ENCODE results near the gene TKT.
"Not testable (repeated sequence)": the region's sequence is repeated elsewhere in the genome, so short reads cannot be mapped to it uniquely, and the experiment has no call there.

TKT gene

GRCh38 chr3:53278667-53279066, 22.8 kb upstream of the TKT start:
- Mint-ChIP-seq H3K36me3 (ENCODE audit: low read depth) (peaks cover 6% of the 10 kb centered on the region), H3K4me3 (no peak overlapping the region), H3K27me3 (ENCODE audit: low read depth) (no peaks in the 10 kb centered on the region), H3K9me3 (no peaks in the 10 kb centered on the region), H3K4me1 (no peaks in the 10 kb centered on the region), H3K27ac (no peak overlapping the region)
- no peak for TF ChIP-seq CTCF (IDR thresholded peaks at IDR 0.05; ENCODE audit: unreplicated experiment in 3 of 3)

GRCh38 chr3:53274938-53275605, 19.2 kb upstream of the TKT start:
- no peaks in the 10 kb centered on the region for H3K9me3 Mint-ChIP-seq
- TF ChIP-seq CTCF (IDR thresholded peaks at IDR 0.05; ENCODE audit: unreplicated experiment in 3 of 3): no peak
- H3K4me3 Mint-ChIP-seq: no peak overlapping the region
- H3K36me3 Mint-ChIP-seq (ENCODE audit: low read depth): no peaks in the 10 kb centered on the region
- H3K27ac Mint-ChIP-seq: no peak overlapping the region
- peaks cover 5% of the 10 kb centered on the region for H3K4me1 Mint-ChIP-seq
- H3K27me3 Mint-ChIP-seq (ENCODE audit: low read depth): no peaks in the 10 kb centered on the region

- Mint-ChIP-seq H3K4me3 (no peak overlapping the region), H3K27me3 (ENCODE audit: low read depth) (no peaks in the 10 kb centered on the region), H3K27ac (no peak overlapping the region), H3K9me3 (no peaks in the 10 kb centered on the region), H3K36me3 (ENCODE audit: low read depth) (no peaks in the 10 kb centered on the region), H3K4me1 (peaks cover 10% of the 10 kb centered on the region)
- TF ChIP-seq CTCF (IDR thresholded peaks at IDR 0.05; ENCODE audit: unreplicated experiment in 3 of 3): no peak
Observed at GRCh38 chr3:53273146-53273670, 17.4 kb upstream of the TKT start.

GRCh38 chr3:53269888-53270880, 14.4 kb upstream of the TKT start:
- Mint-ChIP-seq H3K27ac (peak overlapping the region; percentile 37 to 71 (median 61)), H3K4me3 (no peak overlapping the region), H3K36me3 (ENCODE audit: low read depth) (no peaks in the 10 kb centered on the region), H3K27me3 (ENCODE audit: low read depth) (peaks cover 4% of the 10 kb centered on the region), H3K9me3 (no peaks in the 10 kb centered on the region), H3K4me1 (peaks cover 10% of the 10 kb centered on the region)
- no peak for TF ChIP-seq CTCF (IDR thresholded peaks at IDR 0.05; ENCODE audit: unreplicated experiment in 3 of 3)

GRCh38 chr3:53269193-53269592, 13.4 kb upstream of the TKT start:
- H3K4me3 Mint-ChIP-seq; H3K27me3 Mint-ChIP-seq (ENCODE audit: low read depth); H3K27ac Mint-ChIP-seq; H3K9me3 Mint-ChIP-seq; H3K36me3 Mint-ChIP-seq (ENCODE audit: low read depth): not testable (repeated sequence)
- H3K4me1 Mint-ChIP-seq: peaks cover 10% of the 10 kb centered on the region

GRCh38 chr3:53267766-53268165, 11.9 kb upstream of the TKT start:
- no peaks in the 10 kb centered on the region for H3K9me3 Mint-ChIP-seq
- H3K27ac Mint-ChIP-seq: no peak overlapping the region
- H3K4me3 Mint-ChIP-seq: no peak overlapping the region
- H3K36me3 Mint-ChIP-seq (ENCODE audit: low read depth): no peaks in the 10 kb centered on the region
- H3K4me1 Mint-ChIP-seq: peaks cover 10% of the 10 kb centered on the region
- no peak for TF ChIP-seq CTCF (IDR thresholded peaks at IDR 0.05; ENCODE audit: unreplicated experiment in 3 of 3)
- H3K27me3 Mint-ChIP-seq (ENCODE audit: low read depth): peaks cover 6% of the 10 kb centered on the region

All from nephron (organoid).